DMS79 treated with DMSO at 0.1 percent for 48 hours (cell line): ENCODE results near the gene PIAS2.
"Not testable (repeated sequence)": the region's sequence is repeated elsewhere in the genome, so short reads cannot be mapped to it uniquely, and the experiment has no call there.

Experiments used
- DNase-seq: peaks from one replicate; lab custom pipeline; 2025; lab: John Stamatoyannopoulos, UW

PIAS2 gene

DNA sequence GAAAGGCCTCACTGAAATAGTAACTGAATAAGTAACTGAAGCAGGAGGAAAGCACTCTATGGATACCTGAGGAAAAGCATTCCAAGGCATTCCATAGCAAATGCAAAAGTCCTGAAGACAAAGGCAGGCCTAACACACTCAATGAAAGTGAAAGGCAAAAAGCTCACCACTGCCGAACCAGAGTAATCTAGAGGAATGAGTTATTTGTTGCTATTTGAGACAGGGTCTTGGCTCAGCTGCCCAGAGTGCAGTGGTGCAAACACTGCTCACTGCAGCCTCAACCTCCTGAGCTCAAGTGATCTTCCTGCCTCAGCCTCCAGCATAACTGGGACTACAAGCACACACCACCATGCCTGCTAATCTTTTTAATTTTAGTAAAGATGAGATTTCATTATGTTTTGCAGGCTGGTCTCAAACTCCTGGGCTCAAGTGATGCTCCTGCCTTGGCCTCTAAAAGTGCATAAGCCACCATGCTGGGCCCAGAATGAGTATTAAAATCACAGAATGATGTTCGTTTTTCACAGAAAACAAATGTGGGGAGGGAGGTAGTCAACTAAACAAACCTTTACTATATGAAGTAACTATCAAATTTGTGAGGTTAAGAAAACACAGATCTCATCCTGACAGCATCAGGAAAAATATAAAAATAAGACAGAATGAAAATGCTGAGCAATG lies 17.9 kb downstream of the PIAS2 start:
- DNase-seq, result no peak

- no peak for DNase-seq
These were observed 23.2 kb downstream of the PIAS2 start for GRCh38 chr18:46894124-46894523.

- DNase-seq, result no peak
These were observed 23.9 kb downstream of the PIAS2 start for GRCh38 chr18:46893360-46893759.

GRCh38 chr18:46892842-46893241 lies 24.5 kb downstream of the PIAS2 start:
- DNase-seq, result no peak

- DNase-seq, result no peak
These were observed 25.5 kb downstream of the PIAS2 start for GRCh38 chr18:46891742-46892214.

DNA sequence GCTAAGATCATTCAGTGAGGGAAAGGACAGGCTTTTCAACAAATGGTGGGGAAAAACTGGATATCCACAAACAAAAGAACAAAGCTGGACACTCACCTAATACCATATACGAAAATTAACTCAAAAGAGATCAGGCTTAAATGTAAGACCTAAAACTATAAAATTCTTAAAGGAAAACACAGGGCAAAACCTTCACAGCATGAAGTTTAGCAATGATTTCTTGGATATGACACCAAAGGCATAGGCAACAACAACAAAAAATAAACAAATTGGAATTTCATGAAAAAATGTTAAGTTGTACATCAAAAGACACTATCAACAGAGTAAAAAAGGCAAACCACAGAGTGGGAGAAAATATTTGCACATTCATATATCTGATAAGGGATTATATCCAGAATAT lies 28.3 kb downstream of the PIAS2 start:
- DNase-seq, result no peak

DNA sequence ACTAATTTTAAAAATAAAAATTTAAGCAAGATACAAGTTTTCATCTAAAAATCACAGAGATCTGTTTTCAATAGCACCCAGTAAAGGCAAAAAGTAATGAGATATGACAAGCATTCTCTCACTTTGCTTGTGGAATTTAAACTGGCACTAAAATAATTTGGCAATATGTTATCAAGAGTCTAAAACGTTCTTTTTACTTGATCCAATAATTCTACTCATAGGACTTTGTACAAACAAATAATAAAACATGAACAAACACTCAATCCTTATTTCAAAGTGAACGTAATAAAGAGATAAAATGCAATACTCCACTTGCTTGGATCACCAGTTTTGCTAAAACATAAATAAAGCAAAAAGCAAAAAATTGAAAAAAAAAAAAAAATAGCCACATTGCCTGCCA lies 30.4 kb downstream of the PIAS2 start:
- DNase-seq, result no peak

- DNase-seq, result no peak
These were observed 34.1 kb downstream of the PIAS2 start for GRCh38 chr18:46883180-46883579.

DNA sequence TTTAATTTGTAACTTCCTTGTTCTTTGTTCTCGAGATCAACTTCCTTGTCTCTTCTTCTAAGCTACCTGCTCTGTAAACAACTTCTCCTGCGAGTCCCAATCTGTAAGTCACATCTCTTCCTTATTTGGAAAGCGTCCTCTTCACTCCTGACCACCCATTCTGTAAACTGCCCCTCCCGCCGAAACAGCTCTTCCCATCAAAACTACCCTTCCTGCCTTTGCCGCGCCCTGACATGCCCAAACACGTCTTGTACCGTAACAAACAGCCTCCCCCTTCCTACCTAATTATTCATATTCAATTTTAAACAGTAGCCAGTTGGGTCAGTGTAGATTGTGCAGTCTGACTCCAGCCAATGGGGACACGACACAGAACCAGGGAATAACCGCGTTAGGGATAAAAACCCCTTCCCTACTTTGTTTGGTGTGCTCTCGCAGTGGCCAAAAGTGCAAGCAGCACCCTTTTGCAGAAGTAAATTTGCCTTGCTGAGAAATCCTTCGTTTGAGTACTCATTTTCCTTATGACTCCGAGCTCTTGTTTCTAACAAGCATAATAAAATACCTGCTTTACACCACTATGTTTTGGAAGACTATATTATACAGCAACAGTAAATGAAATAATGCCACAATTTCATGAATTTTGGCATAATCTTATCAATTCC lies 39.8 kb downstream of the PIAS2 start:
- DNase-seq, result no peak

DNA sequence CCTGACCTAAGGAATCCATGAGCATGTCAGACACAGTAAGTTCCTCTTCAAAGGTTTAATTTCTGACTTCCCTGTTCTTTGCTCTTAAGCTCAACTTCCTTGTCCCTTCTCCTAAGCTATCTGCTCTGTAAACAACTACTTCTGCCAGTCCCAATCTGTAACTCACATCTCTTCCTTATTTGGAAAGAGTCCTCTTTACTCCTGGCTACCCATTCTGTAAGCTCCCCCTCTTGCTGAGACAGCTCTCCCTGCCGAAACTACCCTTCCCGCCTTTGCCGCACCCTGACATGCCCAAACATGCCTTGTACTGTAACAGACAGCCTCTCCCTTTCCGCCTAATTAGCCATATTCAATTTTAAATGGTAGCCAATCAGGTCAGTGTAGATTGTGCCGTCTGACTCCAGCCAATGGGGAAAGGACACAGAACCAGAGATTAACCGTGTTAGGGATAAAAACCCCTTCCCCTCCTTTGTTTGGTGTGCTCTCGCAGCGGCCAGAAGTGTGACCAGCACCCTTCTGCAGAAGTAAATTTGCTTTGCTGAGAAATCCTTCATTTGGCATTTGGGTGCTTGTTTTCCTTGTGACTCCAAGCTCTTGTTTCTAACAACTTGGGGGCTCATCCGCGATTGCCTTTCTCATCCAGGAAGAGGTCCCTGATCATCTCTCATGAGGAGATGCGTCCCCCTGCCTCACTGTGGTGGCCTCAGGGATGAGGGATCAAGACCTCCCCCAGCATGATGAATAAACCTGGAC lies 49.0 kb downstream of the PIAS2 start:
- DNase-seq, result no peak

DNA sequence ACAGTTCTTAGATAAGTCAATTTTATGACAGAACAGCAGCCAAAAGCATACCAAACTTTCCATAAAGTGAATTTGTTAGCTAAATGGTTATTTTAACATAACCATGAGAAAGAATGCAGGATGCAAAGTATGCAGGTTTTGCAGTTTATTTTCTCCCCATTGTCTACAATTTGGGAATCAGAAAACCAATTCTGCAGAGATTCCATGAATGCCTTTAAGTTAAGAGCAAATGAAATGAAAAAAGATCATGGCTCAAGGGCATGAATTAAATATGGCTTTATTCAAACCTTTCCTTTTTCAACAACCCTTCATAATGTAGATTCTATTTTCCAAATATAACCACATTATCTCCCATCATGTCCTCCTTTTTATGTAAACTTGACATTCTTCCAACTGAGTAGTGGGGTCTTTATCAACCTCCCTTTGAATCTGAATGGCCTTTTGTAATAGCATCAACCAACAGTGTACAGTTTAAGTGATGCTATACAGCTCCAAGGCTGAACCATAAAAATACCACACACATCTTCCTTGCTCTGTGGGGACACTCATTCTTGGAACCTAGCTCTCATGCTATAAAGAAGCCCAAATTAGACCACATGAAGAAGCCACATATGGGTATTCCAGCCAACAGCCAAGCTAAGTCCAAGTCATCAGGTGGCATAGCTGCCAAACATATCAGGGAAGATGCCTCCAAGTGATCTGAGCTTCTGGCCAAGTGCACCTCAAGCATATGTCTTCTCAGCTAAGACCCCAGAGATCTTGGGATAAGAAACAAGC lies 49.8 kb downstream of the PIAS2 start:
- DNase-seq, result no peak

DNA sequence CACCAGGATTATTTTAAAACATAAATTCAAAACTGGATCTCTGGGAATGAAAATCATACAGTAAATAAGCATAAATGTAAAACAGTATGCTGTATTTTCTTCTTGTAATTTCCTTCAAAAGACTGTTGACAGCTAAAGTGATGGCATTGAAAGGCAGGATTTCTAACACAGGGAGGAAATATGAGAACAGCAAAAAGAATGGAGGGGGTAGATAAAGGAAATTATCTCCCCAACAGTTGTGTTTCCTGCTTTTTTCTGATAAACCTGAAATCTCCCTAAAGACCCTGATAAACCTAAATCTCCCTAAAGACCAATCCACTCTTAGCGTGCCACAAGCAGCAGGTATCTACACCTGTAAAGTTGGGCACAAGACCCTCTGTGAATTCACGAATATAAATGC lies 50.8 kb downstream of the PIAS2 start:
- DNase-seq, result no peak

DNA sequence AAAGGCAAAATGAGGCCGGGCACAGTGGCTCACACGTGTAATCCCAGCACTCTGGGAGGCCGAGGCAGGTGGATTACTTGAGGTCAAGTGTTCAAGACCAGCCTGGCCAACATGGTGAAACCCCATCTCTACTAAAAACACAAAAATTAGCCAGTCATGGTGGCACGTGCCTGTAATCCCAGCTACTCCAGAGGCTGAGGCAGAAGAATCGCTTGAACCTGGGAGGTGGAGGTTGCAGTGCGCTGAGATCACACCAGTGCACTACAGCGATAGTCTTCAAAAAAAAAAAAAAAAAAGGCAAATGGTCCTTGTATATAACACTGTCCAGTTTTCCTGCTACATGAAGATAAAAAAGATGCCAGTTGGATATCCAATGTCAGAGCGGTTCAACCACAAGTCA lies 52.1 kb downstream of the PIAS2 start:
- DNase-seq, result not testable (repeated sequence)

DNA sequence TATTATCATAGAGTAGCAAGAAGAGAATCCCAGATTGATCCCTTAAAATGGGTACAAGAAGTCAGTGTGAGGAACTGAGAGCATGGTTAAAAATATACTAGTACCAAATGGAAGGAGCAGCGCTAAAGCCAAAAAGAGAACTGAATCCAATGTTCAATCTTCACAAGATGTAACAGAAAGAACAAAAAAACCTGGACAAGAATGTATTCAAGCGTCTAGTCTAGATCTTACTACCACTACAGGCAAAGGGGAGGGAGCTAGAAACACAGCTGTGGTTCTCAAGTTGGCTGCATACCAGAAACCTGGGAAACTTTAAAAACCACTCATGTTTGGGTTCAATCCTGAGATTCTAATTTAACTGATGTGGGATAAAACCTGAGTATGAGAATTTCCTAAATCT lies 57.5 kb downstream of the PIAS2 start:
- DNase-seq, result no peak

- no peak for DNase-seq
These were observed 59.0 kb downstream of the PIAS2 start for GRCh38 chr18:46858290-46858689.

GRCh38 chr18:46856973-46857372 lies 60.3 kb downstream of the PIAS2 start:
- DNase-seq, result no peak

- no peak for DNase-seq
These were observed 68.3 kb downstream of the PIAS2 start for GRCh38 chr18:46849007-46849406.

GRCh38 chr18:46843372-46843771 lies 73.9 kb downstream of the PIAS2 start:
- no peak for DNase-seq

- no peak for DNase-seq
These were observed 74.7 kb downstream of the PIAS2 start for GRCh38 chr18:46842583-46842982.

- DNase-seq, result no peak
These were observed 83.4 kb downstream of the PIAS2 start for GRCh38 chr18:46833899-46834298.

GRCh38 chr18:46832849-46833248 lies 84.5 kb downstream of the PIAS2 start:
- DNase-seq, result no peak

GRCh38 chr18:46832422-46832821 lies 84.9 kb downstream of the PIAS2 start:
- DNase-seq, result not testable (repeated sequence)
